Measurements from ENCODE around the gene TOR1AIP2.

GRCh38 chr1:179853102-179853501 is 24.5 kb downstream of the TOR1AIP2 start:
- no peak for TF ChIP-seq POLR2A (IDR thresholded peaks at IDR 0.05)
- TF ChIP-seq CTCF (IDR thresholded peaks at IDR 0.05) = no peak
